Middle frontal gyrus (tissue), 1 donor: ENCODE measurements around the gene SYMPK.
A peak's percentile ranks its signal among the peaks of the same experiment; 100 is the strongest.
"Not testable (repeated sequence)": the region's sequence is repeated elsewhere in the genome, so short reads cannot be mapped to it uniquely, and the experiment has no call there.

Source experiments
- DNase-seq: peaks from one replicate; pipeline ENCODE4 v3.0.0-alpha.2; 2015; ENCODE audit warnings: low spot score; ENCODE audit errors: extremely low spot score

The SYMPK gene

GRCh38 chr19:45805719-45806118 lies 57.2 kb downstream of the SYMPK start:
- DNase-seq: no peak

GRCh38 chr19:45804959-45805230 lies 58.1 kb downstream of the SYMPK start:
- no peak for DNase-seq

GRCh38 chr19:45804140-45804958 lies 58.6 kb downstream of the SYMPK start:
- DNase-seq: no peak

DNA sequence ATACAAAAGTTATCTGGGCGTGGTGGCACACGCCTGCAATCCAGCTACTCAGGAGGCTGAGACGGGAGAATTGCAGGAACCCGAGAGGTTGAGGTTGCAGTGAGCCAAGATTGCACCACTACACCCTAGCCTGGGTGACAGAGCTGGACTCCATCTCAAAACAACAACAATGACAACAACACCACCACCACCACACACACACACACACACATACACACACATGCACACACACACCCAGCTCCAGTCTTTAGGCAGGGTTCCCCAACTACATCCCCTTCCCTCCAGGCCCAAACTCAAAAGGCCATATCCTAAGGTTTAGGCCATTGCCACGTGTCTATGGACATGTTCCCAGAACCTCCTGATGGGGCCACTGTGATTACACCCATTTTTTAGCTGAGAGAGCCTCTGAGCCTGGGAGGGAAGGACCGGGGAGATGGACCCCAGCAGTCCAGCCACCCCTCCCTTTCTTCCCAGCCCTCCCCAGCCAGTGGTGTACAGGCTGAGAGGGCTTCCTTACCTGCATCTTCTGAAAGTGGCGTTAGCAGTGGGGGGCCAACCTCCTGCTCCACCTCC lies 61.3 kb downstream of the SYMPK start:
- no peak for DNase-seq

GRCh38 chr19:45800070-45800553 lies 62.8 kb downstream of the SYMPK start:
- no peak for DNase-seq

- not testable (repeated sequence) for DNase-seq
Observed at GRCh38 chr19:45799541-45799940, 63.4 kb downstream of the SYMPK start.

GRCh38 chr19:45798995-45799517 lies 63.9 kb downstream of the SYMPK start:
- peak; percentile 45 for DNase-seq

GRCh38 chr19:45794627-45795026 lies 68.3 kb downstream of the SYMPK start:
- DNase-seq: no peak

- no peak for DNase-seq
Observed at GRCh38 chr19:45793876-45794275, 69.1 kb downstream of the SYMPK start.

DNA sequence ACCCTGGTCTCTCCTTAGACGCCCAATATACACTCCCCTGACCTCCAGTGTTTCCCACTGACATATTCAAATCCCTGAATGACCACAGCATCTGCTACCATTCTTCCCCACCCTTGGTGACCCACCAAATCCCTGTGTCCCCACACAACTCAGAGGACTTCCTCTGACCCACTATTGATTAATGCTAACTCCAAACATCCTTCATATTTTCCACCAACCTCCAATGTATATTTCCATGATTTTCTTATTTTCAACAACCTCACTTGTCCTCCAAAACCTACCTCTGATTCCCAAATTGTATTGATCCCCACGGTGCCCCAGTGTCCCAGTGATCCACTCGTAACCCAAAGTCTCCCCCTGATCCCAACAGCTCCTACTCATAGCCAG lies 69.8 kb downstream of the SYMPK start:
- DNase-seq: no peak

GRCh38 chr19:45792470-45793177 lies 70.3 kb downstream of the SYMPK start, which contains the start of gene DMWD:
TSS of gene DMWD (minus strand) at chr19:45792845. CDS start at chr19:45792756, 89 bp downstream.
- peak; percentile 98 for DNase-seq

DNA sequence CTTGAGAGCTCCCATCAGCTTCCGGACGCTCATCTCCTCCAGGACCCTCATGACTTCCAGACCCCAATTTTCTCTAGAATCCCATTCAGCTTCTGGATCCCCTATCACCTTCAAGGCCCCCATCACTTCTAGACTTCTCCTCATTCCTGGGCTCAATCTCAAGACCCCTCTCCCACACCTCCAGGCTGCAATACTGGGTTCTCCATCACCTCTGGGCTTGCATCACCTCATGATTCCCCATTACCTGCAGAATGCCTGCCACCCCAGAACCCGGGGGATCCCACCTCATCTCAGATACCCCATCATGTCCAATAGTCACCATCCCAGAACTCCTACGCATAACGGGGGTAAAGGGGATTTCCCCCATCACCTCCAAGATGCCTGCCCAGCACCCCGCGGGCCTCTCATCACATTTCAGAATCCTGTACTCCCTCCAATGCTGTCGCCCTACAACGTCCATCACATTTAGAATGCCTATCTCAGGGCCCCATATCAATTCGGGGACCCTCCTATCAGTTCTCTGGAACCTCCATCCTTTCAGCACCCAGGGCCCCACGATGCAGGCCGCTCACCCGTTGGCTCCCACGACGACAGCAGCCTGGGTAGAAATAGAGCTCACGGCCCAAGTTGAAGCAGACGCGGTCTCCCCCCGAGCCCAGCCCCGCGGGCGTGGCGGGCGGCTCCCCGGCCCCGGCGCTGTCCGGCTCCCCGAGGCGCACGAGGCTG lies 71.0 kb downstream of the SYMPK start:
- no peak for DNase-seq

- no peak for DNase-seq
Observed at GRCh38 chr19:45790942-45791341, 72.0 kb downstream of the SYMPK start.

GRCh38 chr19:45789035-45789786 lies 73.7 kb downstream of the SYMPK start:
- DNase-seq: no peak

- DNase-seq: no peak
Observed at GRCh38 chr19:45786533-45786894, 76.4 kb downstream of the SYMPK start.

- DNase-seq: no peak
Observed at GRCh38 chr19:45785781-45786532, 77.0 kb downstream of the SYMPK start.

GRCh38 chr19:45785097-45785496 lies 77.8 kb downstream of the SYMPK start:
- DNase-seq: no peak

- DNase-seq: no peak
Observed at GRCh38 chr19:45784096-45784495, 78.9 kb downstream of the SYMPK start.

DNA sequence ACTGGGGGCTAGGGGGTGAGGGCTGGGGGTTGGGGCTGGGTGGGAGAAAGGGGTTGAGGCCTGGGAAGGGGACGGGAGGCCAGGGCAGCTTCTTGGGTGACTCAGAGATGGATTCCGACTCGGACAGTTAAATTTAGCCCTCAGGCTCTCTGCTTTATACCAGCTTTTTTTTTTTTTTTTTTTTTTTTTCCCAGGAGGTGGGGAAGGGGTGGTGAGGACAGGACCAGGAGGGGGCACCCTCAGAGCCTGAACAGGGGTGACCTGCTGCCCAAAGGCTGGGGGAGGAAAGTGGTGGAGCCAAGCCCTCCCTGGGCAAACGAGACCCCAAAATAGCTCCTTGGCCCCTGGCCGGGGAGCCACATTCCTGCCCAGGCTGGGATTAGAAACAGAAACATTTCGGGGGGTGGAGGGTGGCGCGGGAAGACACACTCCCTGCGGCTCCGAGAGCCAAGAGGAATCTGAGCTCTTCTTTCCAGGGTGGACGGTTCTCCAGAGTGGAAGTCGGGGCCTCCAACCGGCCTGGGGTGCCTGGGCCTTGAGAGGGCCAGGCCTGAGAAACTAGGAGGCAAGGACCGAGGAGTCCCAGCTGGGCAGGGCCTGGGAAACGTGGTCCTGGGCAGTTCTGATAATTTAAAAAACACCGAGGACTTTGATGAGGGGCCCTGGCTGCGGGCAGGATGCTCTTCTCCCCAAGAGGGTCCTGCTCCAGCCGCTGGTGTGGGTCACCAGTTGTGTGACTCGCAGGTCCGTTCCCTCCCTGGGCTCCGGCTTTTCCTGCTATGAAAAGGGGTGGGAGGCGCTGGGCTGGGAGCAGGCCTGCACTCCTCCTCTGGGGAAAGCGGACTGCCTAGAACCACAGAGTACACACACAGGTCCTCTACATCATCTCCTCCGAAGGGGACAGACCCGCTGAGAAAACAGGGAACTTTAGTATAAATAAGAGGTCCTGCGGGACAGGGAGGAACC lies 79.8 kb downstream of the SYMPK start:
- DNase-seq: no peak
